NCI-H1417 (cell line): ENCODE results near the gene TENT4A.

Experiments used
- DNase-seq, 3 experiments: peaks; one replicate each; lab custom pipeline; 2025; lab: John Stamatoyannopoulos, UW

Gene TENT4A

GRCh38 chr5:6731465-6732237 lies 18.4 kb downstream of the TENT4A start:
- no peak for DNase-seq

DNA sequence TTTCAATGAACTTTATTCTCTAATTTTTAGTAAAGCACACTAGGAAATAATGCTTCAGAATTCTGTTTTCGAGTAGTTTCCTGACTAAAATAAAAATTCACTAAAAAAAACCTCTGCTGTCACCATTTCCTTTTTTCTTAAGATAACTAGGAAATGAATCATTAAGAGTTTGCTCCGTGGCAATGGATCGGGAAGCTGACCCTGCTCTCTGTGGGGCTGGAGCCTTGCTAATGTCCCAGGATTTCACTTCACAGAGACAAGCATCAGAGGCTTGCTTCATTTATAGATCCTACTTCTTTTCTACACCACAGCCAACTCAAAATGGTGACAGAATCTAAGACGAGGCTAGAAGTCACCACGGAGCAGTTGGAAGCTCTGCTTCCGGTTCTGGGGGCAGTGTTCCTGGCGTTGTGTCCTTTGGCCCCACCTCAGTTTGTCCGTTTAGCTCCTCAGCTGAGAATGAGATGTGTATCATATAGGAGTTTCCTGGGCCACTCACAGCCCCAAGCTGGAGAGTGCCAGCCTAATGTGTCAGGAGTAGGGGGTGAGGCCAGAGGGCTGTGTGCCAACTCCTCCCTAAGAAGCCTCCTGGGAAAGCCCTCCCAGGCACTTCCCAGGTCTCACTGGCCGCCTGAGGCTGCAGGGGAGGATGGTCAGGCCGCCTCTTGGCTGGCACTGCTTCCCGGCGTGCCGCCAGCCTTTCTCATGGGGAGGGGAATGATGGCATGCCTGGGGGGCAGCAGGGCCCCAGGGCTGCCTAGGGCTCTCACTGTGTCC lies 19.6 kb downstream of the TENT4A start:
- no peak for DNase-seq

- no peak for DNase-seq
Observed at GRCh38 chr5:6733411-6734242, 20.4 kb downstream of the TENT4A start.

DNA sequence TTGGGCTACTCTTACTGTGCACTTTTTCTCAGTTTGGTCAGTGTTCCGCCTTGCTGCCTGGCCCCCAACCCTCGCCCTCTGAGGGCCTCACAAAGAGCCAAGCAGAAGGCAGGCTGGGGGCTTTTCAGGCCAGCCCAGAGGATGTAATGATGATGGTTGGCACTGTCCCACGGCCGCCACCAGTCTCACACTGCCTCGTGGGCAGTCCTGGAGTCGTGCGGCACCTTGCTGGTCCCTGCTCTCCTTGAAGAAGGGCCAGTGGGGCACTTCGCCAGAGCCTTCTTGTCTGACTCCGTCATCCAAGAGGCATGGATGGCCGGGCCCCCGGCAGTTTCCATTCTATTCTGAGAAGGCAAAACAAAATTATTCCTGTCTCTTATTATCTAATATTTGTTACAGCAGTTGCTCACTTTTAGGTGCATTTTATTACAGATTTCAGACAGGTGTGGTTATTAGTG lies 21.0 kb downstream of the TENT4A start:
- no peak for DNase-seq

- DNase-seq: no peak
Observed at GRCh38 chr5:6734781-6735180, 21.5 kb downstream of the TENT4A start.

DNA sequence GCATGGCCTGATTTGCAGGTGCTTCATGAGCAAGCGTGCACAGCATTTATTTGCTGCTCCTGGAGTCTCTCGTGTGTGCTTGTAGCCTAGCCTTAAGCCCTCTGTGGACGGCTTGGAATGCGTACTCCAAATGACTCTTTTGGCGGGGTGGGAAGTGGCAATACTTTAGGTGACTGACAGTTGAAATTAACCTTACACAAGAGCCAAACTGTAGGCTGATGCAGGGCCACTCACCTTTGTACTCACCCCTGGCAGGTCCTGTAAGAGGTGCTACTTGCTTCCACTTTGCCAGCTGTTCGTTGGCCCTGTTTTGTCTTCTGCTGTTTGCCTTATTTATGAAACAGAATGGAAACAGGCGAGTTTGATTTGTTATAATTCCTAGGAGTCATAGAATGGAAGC lies 22.9 kb downstream of the TENT4A start:
- DNase-seq: peak in 1 of 3 experiments; percentile 79

- DNase-seq: no peak
Observed at GRCh38 chr5:6736524-6737042, 23.4 kb downstream of the TENT4A start.

DNA sequence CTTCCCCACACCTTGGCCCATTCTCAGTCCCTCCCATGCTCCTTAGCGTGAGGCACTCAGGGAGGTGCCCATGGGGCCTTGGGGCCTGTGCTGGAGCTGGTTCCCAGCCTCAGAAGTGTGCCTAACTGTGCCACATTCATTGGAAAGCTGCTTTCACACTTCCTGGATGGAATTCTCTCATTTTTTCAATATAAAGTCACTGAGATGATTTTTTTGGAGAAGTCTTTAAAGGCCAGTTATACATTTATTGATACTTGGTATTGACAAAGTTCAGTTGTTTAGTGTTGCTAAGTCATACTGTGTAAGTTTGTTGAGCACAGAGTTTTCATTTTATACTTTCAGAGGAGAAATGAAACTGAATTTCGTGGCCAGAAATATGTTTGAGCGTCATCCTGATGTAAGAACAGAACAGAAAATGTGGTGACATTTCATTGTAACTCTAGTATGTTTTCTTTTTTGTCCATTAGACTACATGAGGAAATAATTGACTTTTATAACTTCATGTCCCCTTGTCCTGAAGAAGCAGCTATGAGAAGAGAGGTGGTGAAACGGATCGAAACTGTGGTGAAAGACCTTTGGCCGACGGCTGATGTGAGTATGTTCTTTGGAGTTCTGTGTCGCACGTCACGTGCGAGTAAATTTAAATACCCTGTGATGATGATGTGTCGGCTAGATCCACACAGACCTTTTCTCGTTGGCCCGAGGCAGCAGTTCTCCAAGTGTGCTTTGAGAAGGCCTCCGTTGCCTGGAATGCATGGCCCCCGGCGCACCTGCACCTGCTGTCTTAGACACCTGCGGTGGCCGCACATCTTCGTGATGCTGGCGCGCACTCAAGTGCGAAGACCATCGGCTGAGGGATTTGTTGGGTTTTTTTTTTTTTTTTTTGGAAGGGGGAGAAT lies 24.1 kb downstream of the TENT4A start:
- DNase-seq: no peak

GRCh38 chr5:6739603-6740002 lies 26.4 kb downstream of the TENT4A start:
- no peak for DNase-seq

- DNase-seq: no peak
Observed at GRCh38 chr5:6740586-6741150, 27.4 kb downstream of the TENT4A start.

DNA sequence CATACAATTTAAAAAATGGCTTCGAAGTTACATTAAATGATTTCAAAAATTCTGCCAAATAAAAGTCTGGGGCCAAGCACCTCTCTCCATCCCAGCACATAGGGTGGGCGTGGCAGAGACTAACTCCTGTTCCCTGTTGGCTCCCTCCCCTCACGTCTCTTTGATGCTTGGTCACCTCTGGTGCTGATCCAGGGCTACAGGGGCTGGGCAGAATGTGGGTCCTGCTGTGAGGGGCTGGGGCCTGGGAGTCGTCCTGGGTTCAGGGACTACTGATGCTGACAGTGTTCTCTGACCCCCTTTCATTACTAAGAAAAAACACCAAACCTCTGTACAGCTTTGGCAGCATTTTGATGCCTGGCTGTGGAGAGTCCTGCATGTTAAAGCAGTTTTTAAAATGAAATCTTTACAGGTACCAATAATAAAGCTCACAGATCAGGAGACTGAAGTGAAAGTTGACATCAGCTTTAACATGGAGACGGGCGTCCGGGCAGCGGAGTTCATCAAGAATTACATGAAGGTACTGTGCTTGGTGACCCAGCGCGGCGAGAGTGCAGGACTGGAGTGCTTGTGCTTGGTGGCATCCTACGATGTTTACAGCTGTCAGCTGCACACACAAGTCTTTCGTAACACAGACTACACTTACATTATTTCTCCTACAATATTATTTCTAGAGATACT lies 29.0 kb downstream of the TENT4A start:
- DNase-seq: no peak

DNA sequence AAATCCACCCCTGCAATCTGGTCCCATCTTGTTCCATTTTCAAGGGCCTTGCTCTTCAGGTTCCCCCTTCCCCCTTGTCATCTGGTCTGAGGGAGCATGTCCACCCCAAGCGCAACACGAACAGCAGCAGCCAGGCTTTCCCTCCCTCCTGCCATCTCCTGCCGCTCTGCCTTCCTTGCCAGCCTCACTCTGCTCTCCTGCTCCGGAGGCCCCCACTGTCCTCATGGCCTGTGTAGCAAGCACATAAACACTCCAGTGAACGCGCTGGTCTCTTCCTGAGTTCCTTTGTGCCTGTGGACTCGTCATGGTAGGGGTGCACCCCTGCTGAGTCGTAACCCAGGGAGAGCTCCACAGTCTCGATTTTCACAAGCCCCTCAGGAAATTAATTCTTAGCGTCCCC lies 29.9 kb downstream of the TENT4A start:
- no peak for DNase-seq

DNA sequence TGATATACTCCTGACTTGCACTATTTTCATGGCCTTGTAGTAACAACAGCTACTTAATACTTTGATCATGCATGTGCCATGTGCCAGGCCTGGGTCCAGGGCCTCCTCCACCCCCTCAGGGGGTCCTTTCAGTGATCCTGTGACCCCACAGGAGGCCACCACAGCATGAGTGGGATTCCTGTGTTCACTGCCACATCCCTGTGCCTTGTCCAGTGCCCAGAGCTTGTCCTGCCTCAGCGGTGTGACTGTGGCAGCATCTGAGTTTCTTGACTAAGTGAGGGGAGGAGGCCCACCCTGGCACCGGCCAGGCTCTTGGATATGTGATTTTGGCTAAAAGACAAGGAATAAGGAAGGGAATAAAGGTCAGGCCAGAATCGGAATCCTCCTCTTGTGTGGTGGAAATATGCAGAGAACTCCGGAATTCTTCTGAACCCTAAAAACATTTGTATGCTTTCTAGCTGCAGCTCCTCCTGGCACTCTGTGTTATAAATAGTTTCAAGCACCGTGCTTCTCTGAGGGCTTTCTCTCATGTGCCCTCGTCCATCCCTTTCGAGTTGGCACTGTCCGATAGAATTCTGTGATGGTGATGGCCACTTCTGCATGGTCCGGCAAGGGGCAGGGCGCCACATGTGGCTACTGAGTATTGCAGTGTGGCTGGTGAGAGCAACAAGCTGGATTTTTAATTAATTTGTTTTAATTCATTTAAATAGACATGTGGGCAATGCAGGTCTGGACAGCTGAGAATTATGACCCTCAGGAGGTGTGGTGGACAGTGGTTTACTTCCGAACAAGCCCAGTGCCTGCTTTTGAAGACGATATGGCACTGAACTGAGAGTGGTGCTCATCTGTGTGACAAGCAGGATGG lies 31.8 kb downstream of the TENT4A start:
- no peak for DNase-seq

DNA sequence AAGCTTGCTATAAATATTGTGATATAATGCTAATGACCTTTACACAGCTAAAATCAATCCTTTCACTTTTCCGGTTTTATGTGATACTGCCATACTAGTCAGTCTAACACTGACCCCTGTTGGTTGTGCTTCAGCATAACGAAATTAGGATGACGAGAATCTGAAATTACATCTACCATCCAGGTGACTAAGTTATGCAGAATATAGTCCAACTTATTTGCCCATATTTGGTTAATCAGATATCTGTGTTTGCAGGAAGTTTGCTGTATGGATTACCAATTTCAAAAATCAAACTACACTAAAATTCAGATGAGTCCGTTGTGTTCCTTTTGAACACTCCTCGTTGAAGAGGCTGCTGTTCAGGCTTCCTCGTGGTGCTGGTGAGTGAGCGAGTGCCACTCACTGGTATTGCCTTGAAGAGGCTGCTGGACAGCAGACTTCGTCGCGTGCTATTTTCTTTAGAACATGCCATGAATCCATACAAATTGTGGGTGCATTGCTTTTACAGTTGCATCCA lies 32.5 kb downstream of the TENT4A start:
- peak; percentile 37 to 78 (median 49) for DNase-seq

- no peak for DNase-seq
Observed at GRCh38 chr5:6746244-6746643, 33.0 kb downstream of the TENT4A start.

DNA sequence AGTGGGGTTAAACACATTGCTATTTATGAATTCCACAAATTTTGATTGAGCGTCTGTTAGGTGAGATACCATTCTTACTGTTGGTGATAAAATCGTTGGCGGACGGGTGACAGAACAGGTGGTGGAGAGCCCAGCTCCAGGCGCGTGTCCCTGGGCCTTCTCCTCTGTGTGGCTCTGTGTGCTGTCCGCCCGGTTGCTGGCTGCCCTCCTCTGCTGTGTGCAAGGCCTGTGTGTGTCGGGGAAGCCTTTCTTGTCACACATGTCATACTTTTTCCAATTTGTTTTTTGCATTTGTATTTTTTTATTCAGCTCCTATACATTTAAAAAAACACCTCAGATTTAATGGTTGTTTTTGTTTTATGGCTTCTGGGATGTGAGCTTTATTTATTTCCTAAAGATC lies 33.9 kb downstream of the TENT4A start:
- DNase-seq: no peak

GRCh38 chr5:6748142-6748541 lies 34.9 kb downstream of the TENT4A start:
- DNase-seq: no peak

- no peak for DNase-seq
Observed at GRCh38 chr5:6749026-6749716, 35.9 kb downstream of the TENT4A start.
